PC-9 (cell line): ENCODE measurements around the gene MSI2. TPM values are rescaled to one million over a fixed set of nuclear protein-coding genes. Genes with fewer than 3 reads are reported as not detected.

Experiments
- BruUV-seq: library from RNA; stranded (reverse); fragments of 400-500 nt; replicated peaks from 2 replicates; lab custom pipeline; 2021; lab: Mats Ljungman, UMichigan
- CTCF ChIA-PET: fragments of 300-600 bp; sonication (Branson Sonifier 250); formaldehyde crosslinking; loops from one replicate; lab custom pipeline; 2022; ENCODE audit warnings: antibody characterized with exemption; lab: Charles Lee
- POLR2A ChIA-PET: fragments of 300-600 bp; sonication (Branson Sonifier 250); formaldehyde crosslinking; loops from one replicate; lab custom pipeline; 2022; ENCODE audit warnings: antibody characterized with exemption; ENCODE audit not compliant: unreplicated experiment; lab: Charles Lee
- DNase-seq, 2 experiments: peaks; one replicate each; pipeline versions ENCODE4 v3.0.0 to v3.0.0-alpha.2; 2015 to 2022; ENCODE audit warnings: mixed read lengths in 1 of 2
- H2AFZ ChIP-seq: fragments of 200-600 bp; sonication (generic); 2 replicates; pipeline ENCODE4 v1.8.1; 2017; ENCODE audit warnings: antibody characterized with exemption
- H3F3A ChIP-seq: fragments of 200-600 bp; sonication (generic); 2 replicates; pipeline ENCODE4 v1.8.1; 2017; ENCODE audit warnings: antibody characterized with exemption, mild to moderate bottlenecking, low read depth; ENCODE audit not compliant: insufficient read depth
- H3K27ac ChIP-seq: fragments of 200-600 bp; sonication (generic); 2 replicates; pipeline ENCODE4 v1.6.1; 2016; ENCODE audit warnings: mixed run types
- H3K27me3 ChIP-seq: fragments of 200-600 bp; sonication (generic); 2 replicates; pipeline ENCODE4 v1.6.1; 2016; ENCODE audit warnings: low read depth, mixed run types; ENCODE audit not compliant: insufficient read depth
- H3K36me3 ChIP-seq: fragments of 200-600 bp; sonication (generic); 2 replicates; pipeline ENCODE4 v1.6.1; 2016; ENCODE audit warnings: low read depth, mixed run types
- H3K4me1 ChIP-seq: fragments of 200-600 bp; sonication (generic); replicated peaks from 2 replicates; pipeline ENCODE4 v1.6.1; 2016; ENCODE audit warnings: mixed run types; ENCODE audit not compliant: insufficient read depth
- H3K4me2 ChIP-seq: fragments of 200-600 bp; sonication (generic); 2 replicates; pipeline ENCODE4 v1.6.1; 2017; ENCODE audit warnings: mixed run types
- H3K4me3 ChIP-seq: fragments of 200-600 bp; sonication (generic); 2 replicates; pipeline ENCODE4 v1.6.1; 2016; ENCODE audit warnings: mixed run types
- H3K79me2 ChIP-seq: fragments of 200-600 bp; sonication (generic); 2 replicates; pipeline ENCODE4 v1.6.1; 2017; ENCODE audit warnings: low read depth, mixed run types
- H3K9me2 ChIP-seq: fragments of 200-600 bp; sonication (generic); 2 replicates; pipeline ENCODE4 v1.8.1; 2017; ENCODE audit warnings: mild to moderate bottlenecking; ENCODE audit not compliant: insufficient read depth
- H3K9me3 ChIP-seq: fragments of 200-600 bp; sonication (generic); 2 replicates; pipeline ENCODE4 v1.8.1; 2016; ENCODE audit warnings: low read depth; ENCODE audit not compliant: insufficient read depth
- H4K20me1 ChIP-seq: fragments of 200-600 bp; sonication (generic); 2 replicates; pipeline ENCODE4 v1.8.1; 2017; ENCODE audit not compliant: insufficient read depth
- CTCF ChIP-seq: fragments of 200-600 bp; sonication (generic); conservative IDR thresholded peaks from 2 replicates; pipeline ENCODE4 v1.6.1; 2017; ENCODE audit warnings: mixed run types, antibody characterized with exemption, mild to moderate bottlenecking, moderate library complexity
- EZH2 ChIP-seq: fragments of 200-600 bp; sonication (generic); IDR thresholded peaks from 2 replicates; pipeline ENCODE4 v1.8.0; 2017; ENCODE audit warnings: antibody characterized with exemption, low read depth
- intact Hi-C: fragments of 100-400 bp; cut with micrococcal nuclease; formaldehyde crosslinking; loops from one replicate; pipeline ENCODE4 v1.10.0; 2022; ENCODE audit not compliant: unreplicated experiment
- total RNA-seq: library from RNA; stranded (reverse); gene quantifications from 2 replicates; pipeline ENCODE4 v1.2.3, GENCODE V29; 2021

Gene MSI2
- total RNA-seq, 1 experiment from 2014 or later = 15.7 TPM

DNA sequence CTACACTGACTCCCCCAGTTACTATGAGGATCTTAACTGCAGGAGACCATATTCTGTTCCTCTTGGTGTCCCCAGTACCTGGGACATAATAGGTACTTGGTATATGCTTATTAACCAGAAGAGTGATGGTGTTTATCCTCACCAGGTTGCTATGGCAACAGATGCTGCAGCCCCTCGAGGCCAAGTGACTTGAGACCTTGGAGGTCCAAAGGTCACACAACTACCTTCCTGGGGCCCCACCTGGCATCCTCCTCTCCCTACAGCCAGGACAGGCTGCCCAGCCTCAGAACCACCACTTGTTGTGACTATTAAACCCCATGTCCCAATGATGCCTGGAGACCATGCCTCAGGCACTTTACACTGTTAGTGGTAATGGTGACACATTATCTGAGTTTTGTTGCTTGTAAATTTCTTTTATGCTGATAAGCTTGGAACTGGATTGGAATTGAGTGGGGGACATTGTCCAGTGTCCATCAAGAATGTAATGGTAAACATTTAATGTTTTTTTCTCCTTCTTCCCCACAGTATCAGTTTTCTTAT is 299.4 kb downstream of the MSI2 start:
- ChIA-PET POLR2A (no interaction called here), CTCF (no interaction called here)
- H3K36me3 ChIP-seq = no peaks in the 10 kb centered on the region
- H3K4me3 ChIP-seq = no peak overlapping the region
- no peak overlapping the region for H3K4me2 ChIP-seq
- no peaks in the 10 kb centered on the region for H3K9me2 ChIP-seq
- H2AFZ ChIP-seq = no peak overlapping the region
- peaks cover 32% of the 10 kb centered on the region for H3K27me3 ChIP-seq
- intact Hi-C loops = no loop called here
- H3K27ac ChIP-seq = no peak overlapping the region
- H4K20me1 ChIP-seq = peaks cover 4% of the 10 kb centered on the region; the same call in 1 of the 2 replicates
- TF ChIP-seq CTCF (no peak), EZH2 (no peak)
- no peaks in the 10 kb centered on the region for H3F3A ChIP-seq
- no peaks in the 10 kb centered on the region for H3K4me1 ChIP-seq
- DNase-seq = no peak
- H3K9me3 ChIP-seq = no peaks in the 10 kb centered on the region
- H3K79me2 ChIP-seq = no peaks in the 10 kb centered on the region
- BruUV-seq = no TSS peak

DNA sequence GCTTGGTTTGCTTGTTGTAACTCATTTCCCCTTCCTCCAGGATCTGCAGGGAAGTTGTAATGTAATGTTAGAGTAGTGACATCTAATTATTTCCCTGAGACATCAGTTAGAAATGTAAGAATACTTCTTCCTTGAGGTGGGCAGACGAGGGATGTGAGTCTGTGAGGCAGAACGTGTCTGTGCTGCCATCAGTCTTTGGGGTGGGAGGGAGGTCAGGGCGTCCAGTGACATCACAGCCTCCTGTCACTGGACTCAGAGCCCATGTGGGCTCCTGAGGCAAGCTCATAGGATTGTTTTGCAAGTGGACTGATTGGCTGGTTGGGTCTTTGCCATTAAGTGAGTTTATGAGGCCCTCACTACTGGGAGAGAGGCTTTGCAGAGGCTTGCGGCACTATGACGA is 300.0 kb downstream of the MSI2 start:
- Histone ChIP-seq H3K9me3 (no peaks in the 10 kb centered on the region), H3F3A (no peaks in the 10 kb centered on the region), H2AFZ (no peak overlapping the region), H3K27ac (no peak overlapping the region), H3K9me2 (no peaks in the 10 kb centered on the region), H4K20me1 (no peaks in the 10 kb centered on the region), H3K4me1 (no peaks in the 10 kb centered on the region), H3K27me3 (peaks cover 34% of the 10 kb centered on the region), H3K36me3 (no peaks in the 10 kb centered on the region), H3K79me2 (no peaks in the 10 kb centered on the region), H3K4me2 (no peak overlapping the region), H3K4me3 (no peak overlapping the region)
- intact Hi-C loops = no loop called here
- DNase-seq = no peak
- BruUV-seq = no TSS peak
- TF ChIP-seq CTCF (no peak), EZH2 (no peak)
- ChIA-PET POLR2A (no interaction called here), CTCF (no interaction called here)

DNA sequence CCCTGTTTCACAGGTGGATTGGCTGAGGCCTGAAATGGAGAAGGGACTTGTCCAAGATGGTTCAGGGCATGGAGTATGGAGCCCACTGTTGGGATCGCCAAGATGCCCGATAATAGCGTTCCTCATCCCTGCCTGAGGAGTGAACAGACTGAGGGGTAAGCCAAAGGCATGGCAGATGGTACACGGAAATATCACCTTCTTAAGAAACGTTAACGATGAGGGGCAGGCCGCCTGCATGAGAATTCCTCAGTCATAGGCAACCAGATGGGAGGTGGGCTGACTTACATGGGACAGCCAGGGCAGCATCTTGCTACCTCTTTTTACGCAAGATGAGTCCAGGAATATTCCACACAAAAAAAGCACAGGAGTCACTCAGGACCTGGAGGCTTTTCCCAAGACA is 300.7 kb downstream of the MSI2 start:
- TF ChIP-seq EZH2 (no peak), CTCF (no peak)
- H3K36me3 ChIP-seq = no peaks in the 10 kb centered on the region
- H2AFZ ChIP-seq = no peak overlapping the region
- no peaks in the 10 kb centered on the region for H3K9me3 ChIP-seq
- no peak overlapping the region for H3K4me3 ChIP-seq
- CTCF ChIA-PET = no interaction called here
- no TSS peak for BruUV-seq
- H3K27me3 ChIP-seq = peaks cover 30% of the 10 kb centered on the region
- H3K79me2 ChIP-seq = no peaks in the 10 kb centered on the region
- POLR2A ChIA-PET = no interaction called here
- H3F3A ChIP-seq = no peaks in the 10 kb centered on the region
- intact Hi-C loops = no loop called here
- H4K20me1 ChIP-seq = no peaks in the 10 kb centered on the region
- H3K4me1 ChIP-seq = no peaks in the 10 kb centered on the region
- no peak overlapping the region for H3K27ac ChIP-seq
- H3K4me2 ChIP-seq = no peak overlapping the region
- no peak for DNase-seq
- no peaks in the 10 kb centered on the region for H3K9me2 ChIP-seq
